HUES48 (cell line): ENCODE measurements around the gene MEX3A.
A peak's percentile ranks its signal among the peaks of the same experiment; 100 is the strongest.

Experiments used
- H3K27ac ChIP-seq: one replicate; pipeline ENCODE4 v1.7.0; 2013; ENCODE audit warnings: low read depth, low read length, inconsistent platforms
- H3K27me3 ChIP-seq: 2 replicates; pipeline ENCODE4 v1.6.1; 2013; ENCODE audit warnings: mild to moderate bottlenecking, low read length; ENCODE audit not compliant: control insufficient read depth, insufficient read depth
- H3K36me3 ChIP-seq: 2 replicates; pipeline ENCODE4 v1.6.1; 2013; ENCODE audit warnings: low read length; ENCODE audit not compliant: control insufficient read depth, insufficient read depth
- H3K4me1 ChIP-seq: 2 replicates; pipeline ENCODE4 v1.6.1; 2013; ENCODE audit warnings: mild to moderate bottlenecking, low read length; ENCODE audit not compliant: control insufficient read depth, insufficient read depth
- H3K4me3 ChIP-seq: 2 replicates; pipeline ENCODE4 v1.5.1; 2013; ENCODE audit warnings: mild to moderate bottlenecking, low read depth, low read length
- H3K9ac ChIP-seq: 2 replicates; pipeline ENCODE4 v1.6.1; 2013; ENCODE audit warnings: mild to moderate bottlenecking, low read depth, low read length, moderate library complexity
- H3K9me3 ChIP-seq: 2 replicates; pipeline ENCODE4 v1.6.1; 2013; ENCODE audit warnings: low read length; ENCODE audit not compliant: control insufficient read depth, insufficient read depth

The MEX3A gene

DNA sequence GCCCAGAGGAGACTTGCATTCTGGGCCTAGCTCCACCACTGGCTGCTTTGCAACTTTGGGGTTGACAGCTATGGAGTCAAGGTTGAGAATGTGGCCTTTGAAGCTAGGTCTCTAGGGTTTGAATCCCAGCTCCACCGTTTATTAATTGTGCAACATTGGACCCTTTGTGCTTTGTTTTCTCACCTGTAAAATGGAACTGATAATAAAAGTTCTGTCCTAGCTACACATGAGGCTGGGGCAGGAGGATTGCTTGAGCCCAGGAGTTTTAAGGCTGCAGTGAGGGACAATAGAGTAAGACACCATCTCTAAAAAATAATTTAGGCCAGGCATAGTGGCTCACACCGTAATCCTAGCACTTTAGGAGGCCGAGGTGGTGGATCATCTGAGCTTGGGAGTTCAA lies 17.0 kb upstream of the MEX3A start:
- Histone ChIP-seq H3K9ac (no peak overlapping the region), H3K27ac (no peak overlapping the region), H3K4me1 (peaks cover 13% of the 10 kb centered on the region; the same call in 1 of the 2 replicates), H3K27me3 (no peaks in the 10 kb centered on the region), H3K4me3 (no peak overlapping the region), H3K9me3 (no peaks in the 10 kb centered on the region), H3K36me3 (no peaks in the 10 kb centered on the region)

DNA sequence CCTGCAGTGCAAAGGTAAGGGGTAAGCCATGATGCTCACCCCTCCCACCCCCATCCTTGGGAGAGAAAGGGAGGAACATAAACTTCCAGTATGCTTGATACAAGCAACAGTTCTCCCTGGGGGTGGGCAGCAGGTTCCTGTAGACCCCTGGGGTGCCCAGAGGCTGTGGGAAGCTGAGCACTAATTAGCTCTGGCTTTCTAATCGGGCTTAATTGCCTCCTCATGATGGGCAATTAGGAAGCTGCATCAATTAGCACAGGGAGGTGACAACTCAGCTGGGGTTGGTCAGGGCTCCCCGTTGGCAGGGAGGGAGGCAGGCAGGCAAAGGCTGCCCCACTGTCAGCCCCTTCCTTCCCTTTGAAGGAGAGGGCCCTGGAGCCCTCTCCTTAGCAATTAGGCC lies 16.5 kb upstream of the MEX3A start:
- H3K4me1 ChIP-seq, result peaks cover 8% of the 10 kb centered on the region; the same call in 1 of the 2 replicates
- H3K36me3 ChIP-seq, result peaks cover 3% of the 10 kb centered on the region; the same call in 1 of the 2 replicates
- no peak overlapping the region for H3K9ac ChIP-seq
- no peaks in the 10 kb centered on the region for H3K9me3 ChIP-seq
- no peak overlapping the region for H3K4me3 ChIP-seq
- H3K27ac ChIP-seq, result no peak overlapping the region
- H3K27me3 ChIP-seq, result no peaks in the 10 kb centered on the region

DNA sequence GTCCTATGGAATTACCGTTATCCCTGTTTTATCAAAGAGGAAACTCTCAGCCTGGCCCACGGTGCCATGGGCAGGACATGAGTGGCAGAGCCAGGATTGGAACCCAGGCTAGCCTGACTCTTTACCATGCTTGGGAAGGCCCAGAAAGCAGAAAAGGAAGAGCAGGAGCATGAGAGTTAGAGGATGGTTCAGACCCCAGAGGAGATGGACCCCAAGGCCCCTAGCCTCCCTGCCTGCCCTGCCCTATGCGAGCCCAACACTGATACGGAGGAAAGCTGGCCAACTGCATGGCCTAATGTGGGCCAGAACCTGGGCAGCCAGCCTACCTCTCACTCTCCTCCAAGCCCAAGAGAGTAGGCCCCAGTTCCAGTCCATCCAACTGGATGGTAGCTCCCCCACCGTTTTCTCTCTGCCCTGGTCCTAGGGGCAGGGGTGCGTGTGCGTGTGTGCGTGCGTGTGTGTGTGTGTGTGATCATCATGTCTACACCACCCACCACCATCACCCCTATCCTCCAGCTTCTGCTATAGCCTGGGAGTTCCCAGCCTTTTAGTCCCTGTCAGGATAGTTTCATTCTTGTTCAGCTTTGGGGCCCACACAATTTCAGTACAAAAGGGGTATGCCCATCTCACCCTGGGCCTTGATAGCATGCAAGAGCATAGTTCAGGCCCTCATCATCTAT lies 15.4 kb upstream of the MEX3A start:
- H3K4me1 ChIP-seq, result peaks cover 3% of the 10 kb centered on the region; the same call in 1 of the 2 replicates
- H3K4me3 ChIP-seq, result no peak overlapping the region
- H3K9ac ChIP-seq, result no peak overlapping the region
- H3K36me3 ChIP-seq, result peaks cover 8% of the 10 kb centered on the region
- H3K27me3 ChIP-seq, result no peaks in the 10 kb centered on the region
- H3K9me3 ChIP-seq, result no peaks in the 10 kb centered on the region
- no peak overlapping the region for H3K27ac ChIP-seq

DNA sequence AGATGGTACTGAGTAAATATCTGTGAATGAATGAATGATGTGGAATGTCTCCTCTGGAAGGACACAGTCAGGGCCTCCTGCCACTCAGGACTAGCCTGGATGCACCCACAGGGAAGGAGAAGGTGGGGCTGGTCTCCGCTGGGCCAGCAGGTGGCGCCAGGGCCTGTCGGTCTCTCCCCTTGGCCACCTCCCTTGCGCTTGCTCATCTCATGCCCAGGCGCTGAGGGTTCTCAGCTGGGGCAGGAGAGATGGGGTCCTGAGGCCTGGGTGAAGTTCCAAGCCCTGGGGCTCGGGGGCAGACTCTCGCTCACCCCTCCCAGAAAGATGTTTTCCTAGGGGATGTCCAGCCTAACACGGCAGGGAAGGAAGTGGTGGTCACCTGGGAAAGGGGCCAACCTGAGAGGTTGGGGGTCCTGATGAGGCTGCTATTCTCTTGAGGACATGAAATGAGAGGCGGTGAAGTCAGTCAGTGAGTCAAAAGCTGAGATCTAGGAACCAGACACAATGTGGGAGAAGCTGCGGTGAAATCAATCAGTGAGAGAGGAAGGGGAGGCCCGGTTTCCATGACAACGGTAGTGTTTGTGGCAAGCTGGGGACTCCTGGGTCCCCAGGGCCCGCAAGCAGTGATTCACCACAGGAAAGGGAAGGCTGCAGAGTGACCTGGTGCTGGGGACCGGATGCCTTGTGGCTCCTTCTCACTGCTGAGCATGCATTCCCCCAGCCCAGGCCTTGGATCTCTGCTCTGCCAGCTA lies 14.6 kb upstream of the MEX3A start:
- Histone ChIP-seq H3K27me3 (no peaks in the 10 kb centered on the region), H3K9ac (no peak overlapping the region), H3K4me3 (no peak overlapping the region), H3K27ac (peak overlapping the region; percentile 23), H3K36me3 (peaks cover 8% of the 10 kb centered on the region), H3K4me1 (peaks cover 3% of the 10 kb centered on the region; the same call in 1 of the 2 replicates), H3K9me3 (no peaks in the 10 kb centered on the region)

DNA sequence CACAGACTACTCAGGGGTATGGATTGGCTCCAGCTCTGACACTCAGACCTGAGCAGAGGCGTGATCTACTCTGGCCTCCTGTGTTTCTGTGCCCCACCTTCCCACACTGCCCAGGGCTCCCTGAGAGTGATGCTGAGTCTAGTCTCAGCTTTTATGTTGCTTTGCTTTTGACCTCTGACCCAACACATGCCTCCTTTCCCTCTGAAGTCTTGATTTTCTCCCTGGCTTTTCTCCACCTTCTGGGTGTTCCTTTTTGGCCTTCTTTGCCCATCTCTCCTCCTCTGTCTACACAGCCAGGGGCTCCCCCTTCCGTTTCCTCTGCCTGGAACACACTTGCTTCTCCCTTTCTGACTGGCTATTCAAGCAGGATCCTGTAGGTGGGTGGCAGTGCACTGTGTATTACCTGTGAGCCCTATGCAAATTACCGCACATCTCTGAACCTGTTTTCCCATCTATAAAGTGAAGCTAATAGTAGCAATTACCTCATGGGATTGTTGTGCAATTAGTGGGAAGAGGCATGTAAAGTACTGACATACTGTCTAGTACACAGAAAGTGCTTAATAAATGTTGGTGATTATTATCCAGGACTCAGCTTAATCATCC lies 13.7 kb upstream of the MEX3A start:
- H3K9ac ChIP-seq, result no peak overlapping the region
- no peaks in the 10 kb centered on the region for H3K27me3 ChIP-seq
- H3K4me3 ChIP-seq, result no peak overlapping the region
- H3K36me3 ChIP-seq, result peaks cover 11% of the 10 kb centered on the region
- H3K27ac ChIP-seq, result peak overlapping the region; percentile 23
- peaks cover 4% of the 10 kb centered on the region; the same call in 1 of the 2 replicates for H3K4me1 ChIP-seq
- H3K9me3 ChIP-seq, result no peaks in the 10 kb centered on the region

DNA sequence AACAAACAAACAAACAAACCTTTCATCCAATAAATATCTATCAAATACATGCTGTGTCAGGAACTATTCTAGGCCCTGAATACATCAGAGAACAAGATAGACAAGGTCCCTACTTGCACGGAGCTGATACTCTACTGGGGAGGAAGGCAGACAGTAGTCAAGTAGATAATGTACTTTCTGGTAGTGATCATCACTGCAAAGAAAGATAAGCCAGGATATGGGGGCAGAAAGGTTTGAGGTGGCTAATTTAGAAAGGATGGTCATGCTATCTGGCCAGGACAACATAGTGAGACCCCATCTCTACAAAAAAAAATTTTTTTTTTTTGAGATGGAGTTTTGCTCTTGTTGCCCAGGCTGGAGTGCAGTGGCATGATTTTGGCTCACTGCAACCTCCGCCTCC lies 9.3 kb upstream of the MEX3A start:
- Histone ChIP-seq H3K36me3 (peaks cover 11% of the 10 kb centered on the region), H3K27ac (no peak overlapping the region), H3K4me3 (no peak overlapping the region)

DNA sequence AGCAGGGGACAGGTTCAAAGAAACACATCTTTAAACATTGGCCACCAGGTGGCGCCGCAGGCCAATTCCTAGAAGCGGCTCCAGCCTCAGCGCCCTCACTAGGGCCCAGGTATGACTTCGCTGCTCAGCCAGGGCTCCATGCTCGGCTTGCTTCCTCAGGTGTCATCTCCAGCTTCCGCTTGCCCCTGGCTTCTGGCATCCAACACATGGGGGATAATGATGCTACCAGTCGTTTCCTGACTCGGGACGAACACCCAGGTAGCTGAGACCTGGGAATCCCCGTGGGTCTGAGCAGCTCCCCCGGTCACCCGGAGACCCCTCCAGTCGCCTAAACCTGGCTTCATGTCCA lies 8.5 kb upstream of the MEX3A start:
- no peaks in the 10 kb centered on the region for H3K27me3 ChIP-seq

More for the DNA sequence above, 9.3 kb upstream of the MEX3A start:
- Histone ChIP-seq H3K9me3 (no peaks in the 10 kb centered on the region), H3K9ac (no peak overlapping the region), H3K27me3 (no peaks in the 10 kb centered on the region), H3K4me1 (0 out of 2 replicates have a peak, but pooled peaks cover 6% of the 10 kb centered on the region)

DNA sequence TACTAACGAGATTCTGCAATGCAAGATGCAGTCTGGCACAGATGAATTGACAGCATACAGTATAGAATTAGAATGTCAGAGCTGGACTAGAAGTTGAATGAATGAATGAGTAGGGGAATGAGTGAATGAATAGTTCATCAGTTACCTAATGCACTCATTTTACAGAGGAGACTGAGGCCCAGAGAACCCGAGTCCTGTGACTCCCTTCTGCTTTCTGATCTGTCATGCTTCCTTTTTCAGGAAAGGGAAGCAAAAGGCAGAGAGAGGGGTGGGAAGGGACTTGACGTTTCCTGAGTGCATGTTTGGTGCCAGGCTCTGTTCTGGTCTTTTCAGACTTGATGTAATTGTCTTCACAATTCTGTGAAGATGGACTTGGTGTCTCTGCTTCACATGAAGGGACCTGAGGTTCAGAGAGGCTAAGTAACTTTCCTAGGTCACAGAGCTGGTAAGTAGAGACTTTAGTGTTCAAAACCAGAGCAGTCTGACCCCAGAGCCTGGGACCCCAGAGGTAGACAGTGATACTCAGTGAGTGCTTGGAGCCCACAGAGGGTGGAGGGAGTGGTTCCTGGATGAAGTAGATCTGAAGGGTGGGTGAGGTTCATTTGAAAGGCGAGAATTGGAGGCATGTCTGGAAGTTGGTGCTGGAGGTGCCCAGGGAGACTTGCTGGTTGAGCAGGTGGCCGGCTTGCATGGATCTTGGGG lies 8.0 kb upstream of the MEX3A start:
- Histone ChIP-seq H3K4me3 (no peak overlapping the region), H3K27me3 (no peaks in the 10 kb centered on the region), H3K36me3 (peaks cover 13% of the 10 kb centered on the region), H3K9ac (no peak overlapping the region), H3K4me1 (peaks cover 11% of the 10 kb centered on the region; the same call in 1 of the 2 replicates), H3K9me3 (no peaks in the 10 kb centered on the region), H3K27ac (no peak overlapping the region)

More for the DNA sequence above, 8.5 kb upstream of the MEX3A start:
- Histone ChIP-seq H3K4me3 (no peak overlapping the region), H3K27ac (peak overlapping the region; percentile 48), H3K4me1 (peaks cover 11% of the 10 kb centered on the region; the same call in 1 of the 2 replicates), H3K9ac (no peak overlapping the region), H3K36me3 (peaks cover 11% of the 10 kb centered on the region), H3K9me3 (no peaks in the 10 kb centered on the region)

DNA sequence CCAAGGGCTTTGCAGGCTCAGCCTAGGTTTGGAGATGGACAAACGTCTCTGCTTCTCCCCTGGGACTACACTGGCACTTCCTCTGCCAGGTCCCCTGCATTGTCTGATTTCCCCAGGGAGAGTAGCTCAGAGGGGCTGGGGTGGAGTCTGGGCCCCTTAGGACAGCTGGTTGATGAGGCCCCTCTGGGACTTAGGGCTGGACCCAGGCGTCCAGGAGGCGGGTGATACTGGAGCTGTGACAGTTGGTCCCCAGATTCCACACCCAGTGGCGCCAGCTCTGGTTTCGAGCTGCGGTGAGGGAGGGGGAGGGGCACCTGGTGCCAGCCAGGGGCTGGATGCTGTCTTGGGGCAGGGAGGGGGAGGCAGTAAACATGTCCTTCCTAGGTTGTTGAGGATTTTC lies 7.4 kb upstream of the MEX3A start:
- no peaks in the 10 kb centered on the region for H3K27me3 ChIP-seq
- peaks cover 14% of the 10 kb centered on the region for H3K36me3 ChIP-seq
- no peak overlapping the region for H3K4me3 ChIP-seq
- H3K4me1 ChIP-seq, result peaks cover 16% of the 10 kb centered on the region
- no peaks in the 10 kb centered on the region for H3K9me3 ChIP-seq
- no peak overlapping the region for H3K27ac ChIP-seq
- H3K9ac ChIP-seq, result no peak overlapping the region

DNA sequence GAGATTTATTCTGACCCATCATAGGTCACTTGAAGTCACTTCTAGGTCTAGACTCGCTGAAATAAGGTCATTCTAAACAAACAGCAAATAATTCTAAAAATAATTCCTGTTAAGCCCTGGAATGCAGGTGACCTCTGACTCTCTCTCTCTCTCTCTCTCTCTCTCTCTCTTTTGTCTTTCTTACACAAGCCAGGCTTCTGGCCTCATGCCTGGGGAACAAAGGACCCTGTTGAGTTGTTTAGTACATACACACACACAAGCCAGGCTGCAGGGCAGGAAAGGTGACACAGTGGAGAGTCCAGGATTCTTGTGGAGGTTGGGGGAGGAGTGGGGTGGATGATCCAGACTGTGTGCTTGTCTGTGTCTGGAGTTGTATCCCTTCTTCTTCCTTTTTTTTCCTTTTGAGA lies 4.0 kb upstream of the MEX3A start:
- no peak overlapping the region for H3K9ac ChIP-seq
- H3K4me3 ChIP-seq, result no peak overlapping the region

More for the DNA sequence above, 4.0 kb upstream of the MEX3A start:
- Histone ChIP-seq H3K4me1 (peaks cover 21% of the 10 kb centered on the region), H3K27me3 (no peaks in the 10 kb centered on the region), H3K36me3 (0 out of 2 replicates have a peak, but pooled peaks cover 2% of the 10 kb centered on the region), H3K9me3 (no peaks in the 10 kb centered on the region), H3K27ac (peak overlapping the region; percentile 51)
